MM.1S (cell line): ENCODE measurements around the gene SREBF2.

Experiments used
- EZH2 ChIP-seq: fragments of 300-600 bp; sonication (generic); optimal IDR thresholded peaks from 2 replicates; pipeline ENCODE3; 2017; ENCODE audit warnings: low read depth, mild to moderate bottlenecking, antibody characterized with exemption, low read length, mixed read lengths
- EZH2phosphoT487 ChIP-seq: fragments of 300-600 bp; sonication (generic); IDR thresholded peaks from 2 replicates; pipeline ENCODE4 v1.6.1; 2018; ENCODE audit warnings: antibody characterized with exemption, low read length
- TF ChIP-seq, protein P1 (sequence below): fragments of 300-600 bp; sonication (generic); IDR thresholded peaks from 2 replicates; pipeline ENCODE4 v1.5.1; 2016; ENCODE audit warnings: antibody characterized with exemption, low read length, mixed read lengths

DNA sequence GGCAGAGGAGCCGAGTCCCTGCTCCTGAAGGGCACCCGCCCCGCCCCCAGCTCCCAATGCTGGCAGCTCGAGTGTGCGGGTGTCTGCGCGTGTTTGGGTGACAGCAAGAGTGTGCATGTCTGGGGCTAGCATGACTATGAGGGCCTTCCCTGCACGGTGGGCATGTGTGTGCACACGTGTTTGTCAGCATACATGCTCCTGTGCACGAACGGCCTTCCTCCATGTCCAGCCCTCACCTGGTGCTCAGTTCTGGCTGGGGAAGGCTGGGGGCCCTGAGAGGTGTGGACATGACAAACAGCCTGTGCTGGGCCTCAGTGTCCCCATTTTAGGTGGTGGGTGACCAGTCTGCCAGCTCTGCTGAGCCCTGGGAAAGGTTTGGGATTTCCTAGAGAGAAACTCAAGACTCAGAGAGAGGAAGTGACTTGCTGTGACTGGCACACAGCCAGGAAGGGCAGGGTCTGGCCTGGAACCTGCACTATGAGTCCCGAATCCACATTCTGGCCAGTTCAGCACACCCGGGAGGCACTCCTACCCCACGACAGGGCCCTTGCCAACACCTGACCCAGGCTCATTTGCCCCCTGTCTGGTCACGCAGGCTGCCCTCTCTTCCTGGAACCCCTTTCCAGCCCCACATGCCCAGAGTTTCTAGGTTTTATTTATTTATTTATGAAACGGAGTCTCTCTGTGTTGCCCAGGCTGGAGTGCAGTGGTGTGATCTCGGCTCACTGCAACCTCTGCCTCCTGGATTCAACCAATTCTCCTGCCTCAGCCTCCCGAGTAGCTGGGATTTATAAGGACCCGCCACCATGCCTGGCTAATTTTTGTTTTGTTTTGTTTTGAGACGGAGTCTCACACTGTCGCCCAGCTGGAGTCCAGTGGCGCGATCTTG, 85.2 kb downstream of the SREBF2 start:
- no peak for TF ChIP-seq EZH2phosphoT487
- TF ChIP-seq, protein P1, sequence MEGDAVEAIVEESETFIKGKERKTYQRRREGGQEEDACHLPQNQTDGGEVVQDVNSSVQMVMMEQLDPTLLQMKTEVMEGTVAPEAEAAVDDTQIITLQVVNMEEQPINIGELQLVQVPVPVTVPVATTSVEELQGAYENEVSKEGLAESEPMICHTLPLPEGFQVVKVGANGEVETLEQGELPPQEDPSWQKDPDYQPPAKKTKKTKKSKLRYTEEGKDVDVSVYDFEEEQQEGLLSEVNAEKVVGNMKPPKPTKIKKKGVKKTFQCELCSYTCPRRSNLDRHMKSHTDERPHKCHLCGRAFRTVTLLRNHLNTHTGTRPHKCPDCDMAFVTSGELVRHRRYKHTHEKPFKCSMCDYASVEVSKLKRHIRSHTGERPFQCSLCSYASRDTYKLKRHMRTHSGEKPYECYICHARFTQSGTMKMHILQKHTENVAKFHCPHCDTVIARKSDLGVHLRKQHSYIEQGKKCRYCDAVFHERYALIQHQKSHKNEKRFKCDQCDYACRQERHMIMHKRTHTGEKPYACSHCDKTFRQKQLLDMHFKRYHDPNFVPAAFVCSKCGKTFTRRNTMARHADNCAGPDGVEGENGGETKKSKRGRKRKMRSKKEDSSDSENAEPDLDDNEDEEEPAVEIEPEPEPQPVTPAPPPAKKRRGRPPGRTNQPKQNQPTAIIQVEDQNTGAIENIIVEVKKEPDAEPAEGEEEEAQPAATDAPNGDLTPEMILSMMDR: no peak
- TF ChIP-seq EZH2: no peak
